Stimulated activated CD8-positive, alpha-beta memory T cell treated with anti-CD3 and anti-CD28 coated beads, Interleukin-4, amount 100 ng/mL, for 24 hours (primary cell): ENCODE data around the gene C17orf100.
A peak's percentile ranks its signal among the peaks of the same experiment; 100 is the strongest.

ENCODE experiments used
- DNase-seq: peaks from one replicate; pipeline ENCODE4 v3.0.0-alpha.2; 2020; ENCODE audit warnings: low read depth

Gene C17orf100

GRCh38 chr17:6651354-6651918 lies at the start of gene C17orf100, which contains the start of gene MED31:
C17orf100 (plus strand) TSS chr17:6651762; CDS start chr17:6651914, 152 bp downstream.
MED31 (minus strand) TSS chr17:6651605; CDS start chr17:6651528, 77 bp downstream.
- DNase-seq, result peak; percentile 92

GRCh38 chr17:6602141-6602540 lies 49.4 kb upstream of the C17orf100 start:
- no peak for DNase-seq

DNA sequence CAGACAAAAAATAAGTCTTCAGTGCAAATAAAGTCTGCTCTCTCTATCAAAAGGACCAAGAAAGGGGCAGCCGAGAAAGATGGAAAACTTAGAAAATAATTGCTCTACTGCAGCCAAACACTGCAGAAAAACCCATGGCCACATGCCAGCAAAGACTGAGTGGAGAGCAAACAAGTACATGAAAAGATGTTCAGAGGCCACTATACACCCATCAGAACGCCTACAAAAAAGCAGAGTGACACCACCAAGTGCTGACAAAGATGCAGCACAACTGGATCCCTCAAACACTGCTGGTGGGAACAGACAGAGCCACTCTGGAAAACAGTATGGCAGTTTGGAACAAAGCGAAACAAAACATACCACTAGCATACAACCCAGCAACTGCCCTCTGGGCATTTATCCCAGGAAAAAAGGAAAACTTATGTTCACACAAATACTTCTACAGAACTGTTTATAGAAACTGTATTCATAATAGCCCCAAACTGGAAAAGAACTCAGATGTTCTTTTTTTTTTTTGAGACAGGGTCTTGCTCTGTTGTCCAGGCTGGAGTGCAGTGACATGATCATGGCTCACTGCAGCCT lies 47.7 kb upstream of the C17orf100 start:
- no peak for DNase-seq

DNA sequence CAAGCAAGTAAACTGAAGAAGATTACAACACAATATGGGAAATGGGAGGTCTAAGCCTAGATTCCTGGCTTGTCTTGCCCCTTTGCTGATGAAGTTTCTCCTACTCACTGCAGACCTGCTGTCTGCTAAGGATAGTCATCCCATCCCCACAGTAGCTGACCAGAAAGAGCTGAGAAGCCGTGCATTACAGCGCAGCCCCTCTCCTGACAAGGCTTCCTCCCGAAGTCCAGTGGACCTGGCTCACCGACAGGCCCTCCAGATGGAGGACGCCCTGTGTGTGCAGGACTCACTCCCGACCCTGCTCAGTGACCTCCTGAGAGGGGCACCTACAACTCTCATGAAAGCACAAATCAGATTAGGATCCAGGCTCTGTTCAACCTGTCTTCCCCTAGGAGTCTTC lies 46.4 kb upstream of the C17orf100 start:
- no peak for DNase-seq

GRCh38 chr17:6608321-6608720 lies 43.2 kb upstream of the C17orf100 start:
- DNase-seq, result no peak

- no peak for DNase-seq
Measured at GRCh38 chr17:6610011-6610410, 41.6 kb upstream of the C17orf100 start.

GRCh38 chr17:6611231-6611630 lies 40.3 kb upstream of the C17orf100 start:
- DNase-seq, result no peak

- no peak for DNase-seq
Measured at GRCh38 chr17:6623941-6624340, 27.6 kb upstream of the C17orf100 start.

- no peak for DNase-seq
Measured at GRCh38 chr17:6626616-6627015, 24.9 kb upstream of the C17orf100 start.

GRCh38 chr17:6627019-6627418 lies 24.5 kb upstream of the C17orf100 start:
- no peak for DNase-seq

DNA sequence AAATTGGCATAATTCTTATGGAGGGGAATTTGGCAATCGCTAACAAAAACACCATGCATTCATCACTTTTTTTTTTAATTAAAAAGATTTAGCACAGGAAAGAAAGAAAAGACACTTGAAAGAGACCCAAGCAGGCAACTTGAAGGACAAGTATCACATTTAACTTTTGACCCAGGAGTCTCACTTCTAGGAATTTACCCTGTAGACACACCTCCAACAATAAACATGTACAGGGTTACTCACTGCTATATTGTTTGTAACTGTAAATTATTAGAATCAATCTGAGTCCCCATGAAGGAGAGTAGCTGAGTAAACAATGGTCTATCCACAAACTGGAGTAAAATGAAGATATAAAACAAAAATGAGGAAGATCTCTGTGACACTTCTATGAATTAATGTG lies 21.2 kb upstream of the C17orf100 start:
- DNase-seq, result no peak

DNA sequence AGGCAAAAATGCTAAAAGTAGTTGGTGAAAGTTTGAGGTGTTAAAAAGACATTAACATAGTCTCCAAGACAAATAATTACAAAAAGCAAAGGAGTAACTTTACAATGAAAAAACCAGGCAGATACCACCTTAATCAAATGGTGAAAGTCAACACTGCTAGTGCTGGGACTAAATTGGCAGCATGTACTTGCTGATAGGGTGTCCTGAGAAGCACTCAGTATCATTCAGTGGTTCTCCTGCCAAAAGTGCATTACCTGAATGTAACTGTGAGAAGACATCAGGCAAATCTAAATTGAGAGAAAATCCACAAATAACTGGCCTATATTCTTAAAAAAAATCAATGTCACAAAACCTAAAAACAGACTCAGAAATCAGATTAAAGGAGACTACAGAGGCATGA lies 19.0 kb upstream of the C17orf100 start:
- no peak for DNase-seq

- DNase-seq, result no peak
Measured at GRCh38 chr17:6633263-6633662, 18.3 kb upstream of the C17orf100 start.

DNA sequence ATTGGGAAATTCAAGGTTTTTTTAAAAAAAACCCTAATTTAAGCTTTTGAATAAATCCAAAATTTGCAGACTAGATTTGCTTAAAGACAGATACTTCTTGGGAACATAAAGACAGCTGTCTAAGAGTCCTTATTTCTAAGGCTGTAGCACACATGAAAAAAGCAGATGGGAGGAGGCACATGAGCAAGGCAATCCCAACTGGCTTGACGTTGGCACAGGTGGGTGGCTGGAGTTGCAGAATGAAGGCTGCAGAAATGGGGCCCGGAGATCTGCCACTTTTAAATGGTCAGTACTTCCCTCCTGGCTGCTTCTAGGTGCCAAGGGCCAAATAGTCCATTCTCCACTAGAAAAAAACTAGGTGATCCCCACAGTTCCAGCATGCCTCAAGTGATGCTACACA lies 15.5 kb upstream of the C17orf100 start:
- DNase-seq, result no peak

GRCh38 chr17:6636616-6637457 lies 14.7 kb upstream of the C17orf100 start:
- no peak for DNase-seq

DNA sequence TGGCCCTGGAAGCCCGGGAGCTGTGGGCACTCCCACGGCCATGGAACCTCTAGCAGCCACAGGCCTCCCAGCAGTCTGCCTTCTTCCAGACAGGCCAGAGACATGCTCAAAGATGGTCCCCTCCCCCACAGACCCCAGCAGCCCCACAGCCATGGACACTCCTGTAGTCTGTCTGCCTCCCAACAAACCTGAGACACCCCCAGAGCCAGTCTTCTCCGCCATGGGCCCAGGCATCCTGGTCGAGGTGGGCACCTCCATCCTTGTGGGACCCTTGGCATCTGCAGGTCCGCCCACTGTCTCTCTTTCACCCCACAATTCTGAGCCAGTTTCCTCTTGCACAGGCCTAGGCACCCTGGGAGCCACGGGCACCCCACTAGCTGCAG lies 14.1 kb upstream of the C17orf100 start:
- no peak for DNase-seq

GRCh38 chr17:6638046-6638908 lies 13.3 kb upstream of the C17orf100 start:
- DNase-seq, result no peak

- no peak for DNase-seq
Measured at GRCh38 chr17:6639014-6639585, 12.5 kb upstream of the C17orf100 start.

DNA sequence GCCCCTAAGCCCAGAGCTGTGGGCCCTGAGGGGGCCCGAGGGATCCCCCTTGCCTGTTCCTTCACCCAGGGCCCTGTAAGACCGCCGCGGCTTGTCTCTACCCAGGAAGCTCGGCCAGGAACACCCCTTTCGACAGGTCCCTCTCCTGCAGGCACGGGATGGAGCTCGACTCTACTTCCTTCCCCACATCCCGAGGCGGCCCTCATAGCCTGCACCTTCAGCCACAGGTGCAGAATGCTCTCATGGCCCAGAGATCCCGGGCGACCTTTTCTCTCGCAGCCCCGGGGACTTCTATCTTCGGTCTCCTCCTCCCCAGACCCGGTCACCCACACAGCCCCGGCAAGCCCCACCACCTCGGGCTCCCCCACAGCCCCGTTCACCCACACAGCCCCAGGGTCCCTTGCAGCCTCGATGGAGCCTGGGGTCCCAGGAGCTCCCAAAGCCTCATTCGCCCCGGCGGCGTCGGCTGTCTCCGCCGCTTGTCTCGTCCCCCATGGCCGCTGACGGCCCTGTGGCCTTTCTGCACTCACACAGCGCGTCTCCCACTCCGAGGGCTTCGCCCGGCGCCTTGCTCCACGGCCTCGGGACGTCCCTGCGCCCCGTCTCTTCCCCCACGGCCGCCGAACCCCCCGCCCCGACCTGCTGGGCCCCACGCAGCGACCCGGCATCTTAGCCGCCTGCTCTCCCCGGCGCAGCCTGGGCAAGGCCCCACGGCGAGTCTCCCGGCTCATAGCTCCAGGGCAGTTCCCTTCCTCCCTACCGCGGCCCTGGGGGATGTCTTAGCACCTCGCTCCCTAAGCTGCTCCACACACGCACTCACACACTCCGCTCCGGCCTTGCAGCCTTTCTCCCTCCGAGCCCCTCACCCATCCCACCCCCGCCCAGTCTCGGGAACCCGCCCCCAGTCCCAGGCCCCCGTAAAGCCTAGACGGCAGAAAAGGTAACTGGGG lies 11.7 kb upstream of the C17orf100 start:
- DNase-seq, result no peak

GRCh38 chr17:6640536-6641246 lies 10.9 kb upstream of the C17orf100 start, which contains the start of the genes KIAA0753 and TXNDC17:
KIAA0753 (minus strand) TSS chr17:6640711; CDS start chr17:6635103, 5,608 bp downstream.
TXNDC17 (plus strand) TSS chr17:6641060; CDS start chr17:6641083, 23 bp downstream.
- peak; percentile 93 for DNase-seq
